NK-92 (cell line): ENCODE results near the gene RPN1.
"Not testable (repeated sequence)": the region's sequence is repeated elsewhere in the genome, so short reads cannot be mapped to it uniquely, and the experiment has no call there.

Source experiments
- DNase-seq: peaks from one replicate; lab custom pipeline; 2025; ENCODE audit not compliant: unreplicated experiment; lab: John Stamatoyannopoulos, UW

The RPN1 gene

GRCh38 chr3:128613083-128613829 lies 37.4 kb downstream of the RPN1 start:
- DNase-seq: no peak

DNA sequence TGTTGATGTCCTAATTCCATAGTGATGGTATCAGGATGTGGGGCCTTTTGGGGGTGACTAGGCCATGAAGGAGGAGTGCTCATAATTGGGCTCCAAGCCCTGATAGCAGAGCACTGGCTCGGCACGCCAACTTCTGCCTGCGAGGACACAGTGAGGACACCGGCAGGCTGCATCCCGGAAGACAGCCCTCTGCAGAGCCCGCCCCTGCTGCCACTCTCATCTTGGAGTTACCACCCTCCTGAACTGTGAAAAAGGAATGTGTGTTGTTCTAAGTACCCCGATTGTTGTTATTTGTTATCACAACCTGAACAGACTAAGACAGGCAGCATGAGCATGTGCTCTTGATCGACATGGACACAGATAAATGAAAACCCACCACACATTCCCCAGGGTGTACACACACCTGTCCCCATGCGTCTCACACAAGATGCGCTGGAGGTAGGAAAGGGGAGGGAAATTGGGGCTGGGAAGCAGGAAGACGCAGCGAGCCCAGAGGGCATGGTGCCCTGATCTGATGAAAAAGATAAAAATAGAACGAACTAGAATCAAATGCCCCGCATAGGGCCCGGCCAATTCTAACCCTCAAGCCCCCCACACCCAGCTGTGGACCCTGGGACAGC lies 40.1 kb downstream of the RPN1 start:
- DNase-seq: no peak

- no peak for DNase-seq
Observed at GRCh38 chr3:128609294-128609693, 41.3 kb downstream of the RPN1 start.

DNA sequence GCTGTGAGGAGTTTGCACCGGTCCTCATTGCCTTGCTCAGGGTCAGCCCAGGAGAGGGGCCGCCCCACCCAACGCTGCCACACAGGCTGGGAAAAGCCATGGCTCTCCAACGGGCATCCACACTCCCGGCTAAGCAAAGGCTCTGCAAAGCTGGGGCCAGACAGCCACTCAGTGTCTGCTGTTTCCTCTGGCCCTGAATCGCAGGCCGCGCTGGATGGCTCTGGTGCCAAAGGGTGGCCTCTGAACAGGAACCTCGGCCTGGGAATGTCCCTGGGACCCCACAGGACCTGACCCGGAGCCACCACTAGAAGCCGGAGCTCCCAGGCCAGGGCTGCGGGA lies 42.9 kb downstream of the RPN1 start:
- no peak for DNase-seq

DNA sequence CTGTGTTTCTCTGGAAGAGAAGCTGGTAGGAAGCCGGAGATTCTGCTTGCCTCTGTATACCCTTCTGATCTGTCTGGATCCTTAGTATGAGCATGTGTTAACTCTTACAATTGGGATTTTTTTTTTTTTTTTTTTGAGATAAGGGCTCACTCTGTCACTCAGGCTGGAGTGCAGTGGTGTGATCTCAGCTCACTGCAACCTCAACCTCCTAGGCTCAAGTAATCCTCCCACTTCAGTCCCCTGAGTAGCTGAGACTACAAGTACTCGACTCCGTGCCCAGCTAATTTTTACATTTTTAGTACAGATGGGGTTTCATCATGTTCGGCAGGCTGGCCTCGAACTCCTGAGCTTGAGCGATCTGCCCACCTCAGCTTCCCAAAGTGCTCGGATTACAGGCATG lies 44.5 kb downstream of the RPN1 start:
- no peak for DNase-seq

DNA sequence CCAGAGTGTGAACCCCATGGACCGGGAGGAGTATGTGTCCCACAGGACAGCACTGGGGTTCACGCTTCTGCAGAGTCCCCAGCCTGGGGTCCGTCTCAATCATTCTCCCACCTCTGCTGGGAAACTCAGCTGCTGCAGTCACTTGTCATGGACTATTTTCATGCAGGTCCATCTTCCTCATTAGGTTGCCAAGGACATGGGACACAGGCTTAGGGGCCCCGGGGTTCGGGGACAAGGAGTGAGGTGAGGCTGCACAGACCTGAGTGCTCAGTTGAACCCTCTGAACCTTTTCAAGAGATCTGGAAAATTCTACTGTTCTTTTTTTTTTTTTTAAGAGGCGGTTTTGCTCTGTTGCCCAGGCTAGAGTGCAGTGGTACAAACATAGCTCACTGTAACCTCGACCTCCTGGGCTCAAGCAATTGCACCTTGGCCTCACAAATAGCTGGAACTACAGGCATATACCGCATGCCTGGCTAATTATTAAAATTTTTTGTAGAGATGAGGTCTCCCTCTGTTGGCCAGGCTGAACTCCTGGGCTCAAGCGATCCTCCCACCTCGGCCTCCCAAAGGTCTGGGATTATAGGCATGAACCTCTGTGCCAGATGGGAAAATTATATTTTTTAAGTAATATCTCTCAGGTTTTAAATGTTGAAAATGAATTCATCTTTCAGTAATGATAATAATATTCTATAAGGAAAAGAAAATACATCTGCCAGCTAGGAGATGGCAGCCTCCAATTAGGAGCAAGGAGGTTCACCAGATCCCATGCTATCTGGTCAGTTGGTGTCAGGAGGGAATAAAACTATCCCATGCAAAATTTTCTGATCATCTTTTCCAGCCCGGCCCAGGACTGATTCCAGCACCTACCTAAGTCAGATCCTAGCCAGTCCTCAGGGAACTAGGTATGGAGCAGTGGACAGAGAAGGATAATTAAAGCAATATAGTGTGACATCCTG lies 45.2 kb downstream of the RPN1 start:
- DNase-seq: no peak

DNA sequence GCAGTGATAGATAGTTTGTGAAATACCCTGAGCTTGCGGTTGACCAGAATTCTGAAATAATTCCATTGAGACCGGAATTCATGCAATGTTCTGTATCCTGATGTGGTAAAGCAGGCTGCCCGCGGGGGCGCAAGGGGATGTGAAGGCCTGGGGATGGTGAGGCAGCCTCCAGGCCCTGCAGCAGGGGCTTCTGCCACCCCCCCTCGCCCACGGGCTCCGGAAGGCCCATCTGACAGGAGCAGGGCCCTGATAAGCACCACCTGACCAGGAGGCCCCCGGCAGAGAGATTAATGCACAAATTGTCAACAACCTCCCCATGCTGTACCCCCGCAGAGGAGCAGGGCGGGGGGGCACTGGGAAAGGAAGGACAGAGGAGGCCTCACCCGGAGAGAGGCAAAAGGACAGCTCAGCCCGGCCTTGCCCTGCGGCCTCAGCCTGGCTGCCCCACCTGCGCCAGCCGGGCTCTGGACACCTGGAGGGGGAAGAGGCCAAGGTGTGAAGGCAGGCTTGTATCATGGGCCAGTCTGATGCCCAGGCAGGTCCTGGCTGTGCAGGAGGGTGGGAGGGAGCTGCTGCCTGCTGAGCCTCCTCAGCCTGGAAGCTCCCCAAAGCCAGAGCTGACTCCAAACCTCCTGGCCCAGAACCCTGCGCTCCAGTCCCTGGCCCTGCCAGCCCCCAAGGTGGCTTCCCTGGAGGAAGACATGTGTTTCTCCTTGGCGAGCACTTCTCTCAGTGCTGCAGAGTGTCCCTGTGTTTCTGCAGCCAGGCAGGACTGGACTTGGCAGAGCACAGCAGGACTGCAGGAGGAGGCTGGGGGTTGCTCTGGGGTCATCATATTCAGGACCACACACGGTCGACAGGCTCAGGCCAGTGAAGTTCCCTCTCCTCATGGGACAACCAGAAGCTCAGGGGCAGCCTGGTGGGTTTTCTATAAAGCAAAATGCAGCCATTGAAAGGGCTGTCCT lies 46.5 kb downstream of the RPN1 start:
- DNase-seq: no peak

GRCh38 chr3:128603313-128603712 lies 47.3 kb downstream of the RPN1 start:
- DNase-seq: no peak

- no peak for DNase-seq
Observed at GRCh38 chr3:128598884-128599664, 51.5 kb downstream of the RPN1 start.

GRCh38 chr3:128597900-128598299 lies 52.7 kb downstream of the RPN1 start:
- no peak for DNase-seq

DNA sequence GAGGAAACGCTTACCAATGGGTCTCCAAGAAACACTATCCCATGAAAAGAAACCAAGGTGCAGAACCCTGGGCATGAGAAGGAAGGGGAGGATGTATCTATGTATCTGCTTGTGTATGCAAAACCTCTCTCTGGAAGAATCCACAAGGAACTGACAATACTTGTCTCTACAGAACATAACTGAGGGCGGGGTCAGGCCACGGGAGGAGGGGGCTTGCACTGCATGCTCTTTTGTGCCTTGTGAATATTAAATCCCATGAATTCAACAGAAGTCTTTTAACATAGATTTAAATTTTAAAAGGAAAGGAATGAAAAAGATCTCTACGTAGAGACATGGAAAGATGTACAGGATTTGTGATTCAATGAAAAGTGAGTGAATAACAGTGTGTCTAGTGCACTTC lies 57.8 kb downstream of the RPN1 start:
- DNase-seq: no peak

- DNase-seq: no peak
Observed at GRCh38 chr3:128591738-128592426, 58.7 kb downstream of the RPN1 start.

- no peak for DNase-seq
Observed at GRCh38 chr3:128590948-128591347, 59.7 kb downstream of the RPN1 start.

- DNase-seq: not testable (repeated sequence)
Observed at GRCh38 chr3:128589985-128590384, 60.6 kb downstream of the RPN1 start.

DNA sequence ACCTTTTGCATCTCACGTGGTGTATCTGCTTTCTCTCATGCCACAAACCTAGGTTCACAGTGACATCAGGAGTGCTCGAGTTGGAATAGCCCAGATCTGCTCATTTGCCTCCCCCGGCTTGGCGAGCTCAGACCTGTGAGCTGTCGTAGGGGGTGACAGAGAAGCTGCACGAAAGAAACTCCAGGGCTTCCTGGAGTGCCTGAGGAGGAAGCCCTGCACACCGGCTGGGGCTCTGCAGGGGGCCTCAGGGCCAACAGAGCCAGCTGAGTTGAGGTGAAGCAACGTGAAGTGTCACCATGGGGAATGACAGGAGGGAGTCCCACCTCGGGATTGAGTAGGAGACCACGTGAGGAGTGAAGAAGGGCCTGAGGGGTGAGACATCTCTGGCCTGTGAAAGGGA lies 62.5 kb downstream of the RPN1 start:
- DNase-seq: no peak

DNA sequence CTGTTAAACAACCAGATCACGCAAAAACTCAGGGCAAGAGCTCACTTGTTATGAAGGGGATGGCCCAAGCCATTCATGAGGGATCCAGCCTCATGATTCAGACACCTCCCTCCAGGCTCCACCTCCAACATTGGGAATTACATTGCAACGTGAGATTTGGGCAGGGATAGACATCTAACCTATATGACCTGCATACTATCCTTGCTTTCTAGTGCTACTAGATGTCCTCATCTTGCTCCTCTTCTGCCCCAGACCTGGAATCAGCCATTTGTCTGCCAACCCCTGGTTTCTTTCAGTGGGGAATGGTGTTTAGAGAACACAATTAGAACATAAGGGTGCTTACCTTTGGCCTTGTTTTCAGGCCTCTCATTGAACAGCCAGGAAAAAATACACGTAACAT lies 63.2 kb downstream of the RPN1 start:
- DNase-seq: no peak

GRCh38 chr3:128586932-128587331 lies 63.7 kb downstream of the RPN1 start:
- DNase-seq: not testable (repeated sequence)

GRCh38 chr3:128586391-128586790 lies 64.2 kb downstream of the RPN1 start:
- DNase-seq: not testable (repeated sequence)

GRCh38 chr3:128585974-128586373 lies 64.6 kb downstream of the RPN1 start:
- DNase-seq: no peak
